Endothelial cell of umbilical vein (primary cell): Measurements from ENCODE around the gene PCDHA5. TPM values are rescaled to one million over a fixed set of nuclear protein-coding genes. Genes with fewer than 3 reads are reported as not detected.
"Not testable (repeated sequence)": the region's sequence is repeated elsewhere in the genome, so short reads cannot be mapped to it uniquely, and the experiment has no call there.

Experiments used
- BruUV-seq: library from RNA; stranded (reverse); fragments of 400-500 nt; replicated peaks from 2 replicates; lab custom pipeline; 2021; lab: Mats Ljungman, UMichigan
- CTCF ChIA-PET: fragments of 300-600, 350-600 bp; sonication (Branson Sonifier 250); formaldehyde crosslinking; loops from one replicate; lab custom pipeline; 2021; ENCODE audit warnings: antibody characterized with exemption, inconsistent platforms; lab: Charles Lee
- POLR2A ChIA-PET: fragments of 300-600, 350-600 bp; sonication (Branson Sonifier 250); formaldehyde crosslinking; loops from one replicate; lab custom pipeline; 2021; ENCODE audit warnings: antibody characterized with exemption, inconsistent platforms; lab: Charles Lee
- DNase-seq: peaks from one replicate; pipeline ENCODE4 v3.0.0-alpha.2; 2011; ENCODE audit warnings: low read depth, low spot score
- FAIRE-seq: peaks from 2 replicates; lab custom pipeline; 2011; peaks lifted over from hg19 to GRCh38; lab: Jason Lieb, UNC
- H2AFZ ChIP-seq: 2 replicates; pipeline ENCODE4 v1.6.0; 2012; ENCODE audit warnings: low read depth, low read length, control low read depth, inconsistent platforms
- H3K27ac ChIP-seq: 2 replicates; pipeline ENCODE4 v1.5.1; 2011; ENCODE audit warnings: low read depth, mild to moderate bottlenecking, control low read depth, low read length, moderate library complexity; ENCODE audit not compliant: insufficient read depth
- H3K27me3 ChIP-seq, 2 experiments: 2 replicates each; pipeline versions ENCODE4 v1.6.0 to v1.6.1; 2011; ENCODE audit warnings: low read length in 2 of 2, mixed read lengths in 1 of 2; ENCODE audit not compliant: control insufficient read depth in 2 of 2, insufficient read depth in 2 of 2
- H3K36me3 ChIP-seq, 2 experiments: 2 replicates in 1 of 2; 3 replicates in 1 of 2; pipeline ENCODE4 v1.5.1; 2011; ENCODE audit warnings: low read length in 2 of 2, mild to moderate bottlenecking in 1 of 2, moderate library complexity in 1 of 2; ENCODE audit not compliant: control insufficient read depth in 2 of 2, insufficient read depth in 2 of 2; ENCODE audit errors: extremely low read depth in 1 of 2
- H3K4me1 ChIP-seq: 3 replicates; pipeline ENCODE4 v1.5.1; 2011; ENCODE audit warnings: mild to moderate bottlenecking, low read length; ENCODE audit not compliant: control insufficient read depth, insufficient read depth; ENCODE audit errors: extremely low read depth
- H3K4me2 ChIP-seq: 2 replicates; pipeline ENCODE4 v1.6.1; 2011; ENCODE audit warnings: low read length, control low read depth, mixed read lengths; ENCODE audit not compliant: insufficient read depth
- H3K4me3 ChIP-seq, 3 experiments: fragments of 200-600 bp in 1 of 3; sonication (generic), shearing (Covaris generic) in 1 of 3; replicated peaks in 1 of 3; 2 replicates each; pipeline ENCODE4 v1.5.1; 2011 to 2016; ENCODE audit warnings: control low read depth in 3 of 3, low read length in 3 of 3, mild to moderate bottlenecking in 2 of 3, inconsistent platforms in 1 of 3, low read depth in 1 of 3, moderate library complexity in 1 of 3; ENCODE audit not compliant: insufficient read depth in 1 of 3
- H3K79me2 ChIP-seq: 2 replicates; pipeline ENCODE4 v1.6.0; 2012; ENCODE audit warnings: low read length, inconsistent platforms; ENCODE audit not compliant: control insufficient read depth, insufficient read depth
- H3K9ac ChIP-seq: replicated peaks from 2 replicates; pipeline ENCODE3; 2011; ENCODE audit warnings: low read length, control low read depth; ENCODE audit not compliant: insufficient read depth; ENCODE audit errors: extremely low read depth
- H3K9me1 ChIP-seq: replicated peaks from 3 replicates; pipeline ENCODE4 v1.6.0; 2011; ENCODE audit warnings: mild to moderate bottlenecking, low read length; ENCODE audit not compliant: control insufficient read depth, insufficient read depth; ENCODE audit errors: extremely low read depth
- H3K9me3 ChIP-seq: replicated peaks from 2 replicates; pipeline ENCODE4 v1.5.1; 2012; ENCODE audit warnings: low read length, inconsistent platforms; ENCODE audit not compliant: control insufficient read depth, insufficient read depth
- H4K20me1 ChIP-seq: replicated peaks from 2 replicates; pipeline ENCODE3; 2011; ENCODE audit warnings: mild to moderate bottlenecking, low read length; ENCODE audit not compliant: control insufficient read depth, insufficient read depth; ENCODE audit errors: extremely low read depth
- EZH2 ChIP-seq: IDR thresholded peaks from 2 replicates; pipeline ENCODE4 v1.6.1; 2012; ENCODE audit warnings: borderline replicate concordance, low read depth, mild to moderate bottlenecking, moderate library complexity, low read length, inconsistent platforms; ENCODE audit not compliant: severe bottlenecking
- POLR2A ChIP-seq: IDR thresholded peaks from 2 replicates; pipeline ENCODE4 v1.6.1; 2012; ENCODE audit warnings: low read depth, mild to moderate bottlenecking, control low read depth, low read length
- dilution Hi-C: fragments of 300-500 bp; cut with MboI; formaldehyde crosslinking; loops from one replicate; pipeline ENCODE4 v1.15.0; 2019; ENCODE audit warnings: low sequenced_read_pairs; ENCODE audit not compliant: extremely low pct_ligation_motif_present
- intact Hi-C: fragments of 100-400 bp; cut with micrococcal nuclease; formaldehyde crosslinking; loops from one replicate; pipeline ENCODE4 v1.10.0; 2022
- polyA plus RNA-seq, 4 experiments: library from polyadenylated mRNA; depleted of rRNA in 3 of 4; stranded (reverse) in 3 of 4; unstranded in 1 of 4; fragments of >200 nt; gene quantifications; 2 replicates each; pipeline versions ENCODE4 v1.2.1 to v1.2.3, GENCODE V29; 2011 to 2012; ENCODE audit warnings: missing spikeins in 1 of 4
- total RNA-seq: library from RNA; stranded (reverse); gene quantifications from 2 replicates; pipeline ENCODE4 v1.2.3, GENCODE V29; 2021

PCDHA5 gene
- total and polyA plus RNA-seq, 2 donors (not counting 3 experiments of a cell fraction or from before 2014, with no cell fraction given), result not detected

- TF ChIP-seq EZH2, result no peak
- Histone ChIP-seq H3K9me3 (no peaks in the 10 kb centered on the region), H3K36me3 (no peaks in the 10 kb centered on the region), H3K9ac (no peak within 1 kb of the TSS), H3K27me3 (no peaks in the 10 kb centered on the region), H3K27ac (no peak within 1 kb of the TSS), H3K4me1 (no peaks in the 10 kb centered on the region), H4K20me1 (no peaks in the 10 kb centered on the region), H2AFZ (no peak within 1 kb of the TSS), H3K9me1 (no peaks in the 10 kb centered on the region), H3K4me3 (no peak within 1 kb of the TSS), H3K4me2 (no peak within 1 kb of the TSS), H3K79me2 (no peaks in the 10 kb centered on the region)
- FAIRE-seq (no peak), DNase-seq (no peak)
- POLR2A ChIA-PET, result no interaction called here
- intact Hi-C loops, result no loop called here
- dilution Hi-C loops, result no loop called here
- no TSS peak for BruUV-seq
- CTCF ChIA-PET, result interaction anchor here (1.0 to 1.8 kb wide), 3 partner anchors 11 to 246 kb away, joined by 4 to 5 read pairs (median 4); no protein-coding TSS in a partner anchor
Measured at GRCh38 chr5:140794595-140795258, 26.7 kb upstream of the PCDHA5 start, which contains the start of gene PCDHA2. PCDHA2 (plus strand) TSS chr5:140794852.

- H3K79me2 ChIP-seq, result no peaks in the 10 kb centered on the region
- H3K36me3 ChIP-seq, result no peaks in the 10 kb centered on the region
- ChIA-PET POLR2A (no interaction called here), CTCF (interaction anchor here (1.1 to 1.8 kb wide), 3 partner anchors 9 to 12 kb away, joined by 3 to 5 read pairs (median 4); partner anchors contain the start of gene PCDHA1)
- TF ChIP-seq EZH2 (no peak), POLR2A (no peak)
- H3K9me3 ChIP-seq, result no peaks in the 10 kb centered on the region
- intact Hi-C loops, result no loop called here
- no peak overlapping the region for H3K4me2 ChIP-seq
- no peaks in the 10 kb centered on the region for H3K27me3 ChIP-seq
- DNase-seq (no peak), FAIRE-seq (no peak)
- H3K4me1 ChIP-seq, result no peaks in the 10 kb centered on the region
- dilution Hi-C loops, result no loop called here
- no peak overlapping the region for H3K27ac ChIP-seq
- H3K4me3 ChIP-seq, result no peak overlapping the region
- H3K9me1 ChIP-seq, result no peaks in the 10 kb centered on the region
- H4K20me1 ChIP-seq, result no peaks in the 10 kb centered on the region
- no peak overlapping the region for H2AFZ ChIP-seq
- BruUV-seq, result no TSS peak
- H3K9ac ChIP-seq, result no peak overlapping the region
Measured at GRCh38 chr5:140795259-140795641, 26.2 kb upstream of the PCDHA5 start.

GRCh38 chr5:140796072-140796717, 25.2 kb upstream of the PCDHA5 start:
- POLR2A ChIA-PET, H3K4me2 ChIP-seq, H3K9me3 ChIP-seq, BruUV-seq, H4K20me1 ChIP-seq, DNase-seq, H3K27ac ChIP-seq, intact Hi-C loops, H3K79me2 ChIP-seq, H3K4me1 ChIP-seq, H2AFZ ChIP-seq, dilution Hi-C loops, H3K9ac ChIP-seq, H3K27me3 ChIP-seq, FAIRE-seq, H3K9me1 ChIP-seq, H3K36me3 ChIP-seq, H3K4me3 ChIP-seq: not testable (repeated sequence)
- CTCF ChIA-PET, result interaction anchor here (1.1 kb wide), 2 partner anchors 9 to 10 kb away, joined by 3 to 4 read pairs; partner anchors contain the start of gene PCDHA1
